K562 (cell line): Measurements from ENCODE around the gene STUB1. TPM values are rescaled to one million over a fixed set of nuclear protein-coding genes. Genes with fewer than 3 reads are reported as not detected.

Experiments
- ATAC-seq: fragments of 200-7000 bp; cut with Tn5 transposase; 3 replicates; pipeline ENCODE4 v1.9.1; 2020; ENCODE audit warnings: moderate library complexity
- BruUV-seq: library from RNA; stranded (reverse); fragments of 400-500 nt; replicated peaks from 2 replicates; lab custom pipeline; 2021; lab: Mats Ljungman, UMichigan
- CTCF ChIA-PET: fragments of 300-600 bp; formaldehyde crosslinking; extraction: SDS; loops from one replicate; lab custom pipeline; 2021; ENCODE audit warnings: low intra/inter-chr PET ratio; lab: Yijun Ruan, JAX
- POLR2A ChIA-PET: fragments of 300-600, 350-650 bp; sonication (Branson Sonifier 250); formaldehyde crosslinking; extraction: SDS; loops from one replicate; lab custom pipeline; 2021; ENCODE audit warnings: antibody characterized with exemption, inconsistent platforms; lab: Yijun Ruan, JAX
- DNase-seq, 4 experiments: peaks; one replicate each; pipeline versions ENCODE4 v3.0.0 to v3.0.0-alpha.2; 2011 to 2018; ENCODE audit warnings: low spot score in 3 of 4, mixed read lengths in 3 of 4; ENCODE audit errors: extremely low read depth in 1 of 4
- FAIRE-seq: peaks from 2 replicates; lab custom pipeline; 2011; peaks lifted over from hg19 to GRCh38; lab: Jason Lieb, UNC
- H2AFZ ChIP-seq: 2 replicates; pipeline ENCODE4 v1.6.0; 2011; ENCODE audit warnings: low read depth, low read length, control low read depth, inconsistent platforms
- H3K27ac ChIP-seq: fragments of 200-600 bp; 3 replicates; pipeline ENCODE4 v1.8.0; 2011; ENCODE audit warnings: low read depth, mild to moderate bottlenecking, control low read depth, inconsistent platforms, low read length, moderate library complexity, mixed read lengths; ENCODE audit errors: extremely low read depth
- H3K27me3 ChIP-seq, 2 experiments: fragments of 300-600 bp in 1 of 2; 2 replicates in 1 of 2; 3 replicates in 1 of 2; pipeline versions ENCODE4 v1.6.0 to v1.8.0; 2011; ENCODE audit warnings: inconsistent platforms in 2 of 2, low read length in 2 of 2, mild to moderate bottlenecking in 1 of 2, mixed read lengths in 1 of 2, moderate library complexity in 1 of 2; ENCODE audit not compliant: control insufficient read depth in 2 of 2, insufficient read depth in 2 of 2
- H3K36me3 ChIP-seq: fragments of 300-600 bp; 3 replicates; pipeline ENCODE4 v1.8.0; 2011; ENCODE audit warnings: mild to moderate bottlenecking, low read length, inconsistent platforms; ENCODE audit not compliant: control insufficient read depth, insufficient read depth
- H3K4me1 ChIP-seq, 2 experiments: fragments of 200-600 bp in 1 of 2; replicated peaks in 1 of 2; 2 replicates in 1 of 2; 3 replicates in 1 of 2; pipeline versions ENCODE4 v1.5.1 to v1.8.0; 2011; ENCODE audit warnings: inconsistent platforms in 2 of 2, low read length in 2 of 2, mild to moderate bottlenecking in 1 of 2, mixed read lengths in 1 of 2, moderate library complexity in 1 of 2; ENCODE audit not compliant: control insufficient read depth in 2 of 2, insufficient read depth in 2 of 2
- H3K4me2 ChIP-seq: 2 replicates; pipeline ENCODE4 v1.6.1; 2011; ENCODE audit warnings: low read length, control low read depth, inconsistent platforms, mixed read lengths; ENCODE audit not compliant: insufficient read depth
- H3K4me3 ChIP-seq: fragments of 200-600 bp; sonication (generic), shearing (Covaris generic); 2 replicates; pipeline ENCODE4 v1.5.1; 2016; ENCODE audit warnings: control low read depth, inconsistent platforms
- H3K79me2 ChIP-seq: fragments of 200-600 bp; 3 replicates; pipeline ENCODE4 v1.8.0; 2011; ENCODE audit warnings: low read length, inconsistent platforms; ENCODE audit not compliant: control insufficient read depth, insufficient read depth
- H3K9ac ChIP-seq, 2 experiments: 2 replicates each; pipeline versions ENCODE4 v1.6.0 to v1.6.1; 2011; ENCODE audit warnings: low read depth in 2 of 2, low read length in 2 of 2, control low read depth in 1 of 2, inconsistent platforms in 1 of 2, mild to moderate bottlenecking in 1 of 2, mixed read lengths in 1 of 2; ENCODE audit not compliant: insufficient read depth in 1 of 2
- H3K9me1 ChIP-seq: one replicate; pipeline ENCODE4 v1.6.0; 2011; ENCODE audit warnings: inconsistent platforms, mild to moderate bottlenecking, low read length, moderate library complexity; ENCODE audit not compliant: control insufficient read depth, insufficient read depth
- H3K9me3 ChIP-seq: replicated peaks from 2 replicates; pipeline ENCODE4 v1.5.1; 2011; ENCODE audit warnings: low read depth, low read length, inconsistent platforms; ENCODE audit not compliant: control insufficient read depth, insufficient read depth
- H4K20me1 ChIP-seq: replicated peaks from 2 replicates; pipeline ENCODE4 v1.6.1; 2011; ENCODE audit warnings: low read length, inconsistent platforms, mixed read lengths; ENCODE audit not compliant: control insufficient read depth, insufficient read depth
- MXI1 ChIP-seq: IDR thresholded peaks from 2 replicates; pipeline ENCODE4 v1.6.1; 2011; ENCODE audit warnings: low read depth, mild to moderate bottlenecking, improper control_type of control experiment, low read length
- UBTF ChIP-seq, 2 experiments: IDR thresholded peaks; 2 replicates each; pipeline ENCODE4 v1.6.1; 2012; ENCODE audit warnings: improper control_type of control experiment in 2 of 2, low read depth in 2 of 2, low read length in 2 of 2, borderline replicate concordance in 1 of 2
- WGBS: fragments of 100-300 bp; shearing (Covaris generic); methylation state at CpG from one replicate; pipeline ENCODE4 v1.1.6; 2016; ENCODE audit warnings: low coverage, mixed read lengths; ENCODE audit not compliant: insufficient coverage; ENCODE audit errors: missing lambda C conversion rate; 5-methylcytosine and 5-hydroxymethylcytosine counted together
- in situ Hi-C: fragments of 300-500 bp; cut with MboI; formaldehyde crosslinking; loops from 4 replicates; pipeline ENCODE4 v1.15.0; 2018; ENCODE audit warnings: inconsistent platforms, mixed read lengths
- intact Hi-C: fragments of 100-400 bp; cut with micrococcal nuclease; formaldehyde crosslinking; loops from 2 replicates; pipeline ENCODE4 v1.14.2; 2022
- polyA plus RNA-seq, 8 experiments: library from polyadenylated mRNA; depleted of rRNA in 4 of 8; stranded (reverse) in 5 of 8; unstranded in 3 of 8; fragments of >200 nt; fragmentation: Nextera tagmentation in 2 of 8; fragmentation: Illumina TruSeq in 1 of 8; extraction: Ambion mirVana in 2 of 8; extraction: Trizol in 1 of 8; gene quantifications; 2 replicates each; pipeline versions ENCODE4 v1.2.1 to v1.2.3, GENCODE V29; 2011 to 2014; ENCODE audit warnings: inconsistent platforms in 1 of 8, missing spikeins in 1 of 8
- total RNA-seq, 7 experiments: library from RNA; depleted of rRNA in 6 of 7; stranded (reverse); fragments of >200 nt in 6 of 7; fragmentation: Illumina TruSeq in 2 of 7; extraction: Trizol in 2 of 7; gene quantifications; 2 replicates each; pipeline versions ENCODE4 v1.2.1 to v1.2.3, GENCODE V29; 2011 to 2021; ENCODE audit warnings: low replicate concordance in 1 of 7

The STUB1 gene
- total and polyA plus RNA-seq, 9 of the 15 experiments (the other 6 are each of a cell fraction or from before 2014, with no cell fraction given), result 10.6 to 251 (median 152) TPM

- TF ChIP-seq UBTF (IDR thresholded peaks at IDR 0.05; ENCODE audit: borderline replicate concordance in 1 of 2, low read depth in 2 of 2, low read length in 2 of 2) (0 out of 4 replicates have a peak, but pooled peaks of 1 of the 2 experiments have one; percentile 1), MXI1 (no peak)
- TF ChIP-seq, all 486 proteins: peak for 1
Measured at GRCh38 chr16:707062-707538, 26.9 kb downstream of the STUB1 start.

More at GRCh38 chr16:707062-707538, 26.9 kb downstream of the STUB1 start:
- Histone ChIP-seq H3K4me1 (peaks cover 0 to 65% of the 10 kb centered on the region in 2 experiments; a peak in 3 of 5 replicates), H2AFZ (no peak overlapping the region), H4K20me1 (peaks cover 34% of the 10 kb centered on the region), H3K9ac (peak overlapping the region in 1 of 2 experiments; percentile 76; a peak in 1 of 4 replicates), H3K36me3 (no peaks in the 10 kb centered on the region), H3K79me2 (no peaks in the 10 kb centered on the region), H3K27ac (no peak overlapping the region), H3K27me3 (peaks cover 5 to 37% of the 10 kb centered on the region in 2 experiments; a peak in 3 of 5 replicates), H3K9me1 (peaks cover 4% of the 10 kb centered on the region), H3K4me2 (no peak overlapping the region), H3K9me3 (no peaks in the 10 kb centered on the region), H3K4me3 (no peak overlapping the region)
- BruUV-seq, result no TSS peak
- POLR2A ChIA-PET, result interaction anchor here (0.5 to 1.7 kb wide), 7 partner anchors 9 to 83 kb away, joined by 3 to 9 read pairs (median 3); partner anchors contain the start of gene ANTKMT
- intact Hi-C loops, result no loop called here
- ATAC-seq, result no peak
- DNase-seq, result peak in 1 of 4 experiments; percentile 35
- no peak for FAIRE-seq
- in situ Hi-C loops, result no loop called here
- 9% methylated on average over 14 of the region's 14 CpGs for WGBS
- CTCF ChIA-PET, result no interaction called here
